H7 (cell line): ENCODE measurements around the gene C19orf12. TPM values are rescaled to one million over a fixed set of nuclear protein-coding genes. Genes with fewer than 3 reads are reported as not detected.

Experiments
- DNase-seq: peaks from one replicate; pipeline ENCODE4 v3.0.0; 2012
- H3K27me3 ChIP-seq: 2 replicates; pipeline ENCODE4 v1.6.0; 2011; ENCODE audit warnings: mild to moderate bottlenecking, low read length; ENCODE audit not compliant: control insufficient read depth, insufficient read depth
- H3K36me3 ChIP-seq: replicated peaks from 2 replicates; pipeline ENCODE4 v1.5.1; 2011; ENCODE audit warnings: low read length; ENCODE audit not compliant: control insufficient read depth, insufficient read depth
- H3K4me3 ChIP-seq: 2 replicates; pipeline ENCODE4 v1.5.1; 2011; ENCODE audit warnings: low read depth, mild to moderate bottlenecking, control low read depth, low read length, moderate library complexity; ENCODE audit not compliant: insufficient read depth
- total RNA-seq: library from RNA; depleted of rRNA; stranded (reverse); fragments of >200 nt; shearing (Covaris generic); gene quantifications from 2 replicates; pipeline ENCODE4 v1.2.3, GENCODE V29; 2014

The C19orf12 gene
- total RNA-seq, 1 experiment from 2014 or later: 24.0 TPM

DNA sequence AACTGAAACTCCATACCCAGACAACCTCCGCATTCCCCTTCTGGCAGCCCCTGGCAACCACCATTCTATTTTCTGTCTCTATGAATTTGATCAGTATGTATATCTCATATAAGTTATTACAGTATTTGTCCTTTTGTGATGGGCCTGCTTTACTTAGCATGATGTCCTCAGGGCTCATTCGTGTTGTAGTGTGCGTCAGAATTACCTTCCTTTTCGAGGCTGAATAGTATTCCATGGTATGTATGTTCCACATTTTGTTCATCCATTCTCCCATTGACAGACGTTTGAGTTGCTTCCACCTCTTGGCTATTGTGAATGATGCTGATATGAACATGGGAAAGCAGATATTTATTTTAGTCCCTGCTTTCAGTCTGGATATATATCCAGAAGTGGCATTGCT is 44.8 kb downstream of the C19orf12 start:
- no peak for DNase-seq
- Histone ChIP-seq H3K36me3 (peaks cover 5% of the 10 kb centered on the region), H3K4me3 (no peak overlapping the region), H3K27me3 (peaks cover 2% of the 10 kb centered on the region; the same call in 1 of the 2 replicates)

DNA sequence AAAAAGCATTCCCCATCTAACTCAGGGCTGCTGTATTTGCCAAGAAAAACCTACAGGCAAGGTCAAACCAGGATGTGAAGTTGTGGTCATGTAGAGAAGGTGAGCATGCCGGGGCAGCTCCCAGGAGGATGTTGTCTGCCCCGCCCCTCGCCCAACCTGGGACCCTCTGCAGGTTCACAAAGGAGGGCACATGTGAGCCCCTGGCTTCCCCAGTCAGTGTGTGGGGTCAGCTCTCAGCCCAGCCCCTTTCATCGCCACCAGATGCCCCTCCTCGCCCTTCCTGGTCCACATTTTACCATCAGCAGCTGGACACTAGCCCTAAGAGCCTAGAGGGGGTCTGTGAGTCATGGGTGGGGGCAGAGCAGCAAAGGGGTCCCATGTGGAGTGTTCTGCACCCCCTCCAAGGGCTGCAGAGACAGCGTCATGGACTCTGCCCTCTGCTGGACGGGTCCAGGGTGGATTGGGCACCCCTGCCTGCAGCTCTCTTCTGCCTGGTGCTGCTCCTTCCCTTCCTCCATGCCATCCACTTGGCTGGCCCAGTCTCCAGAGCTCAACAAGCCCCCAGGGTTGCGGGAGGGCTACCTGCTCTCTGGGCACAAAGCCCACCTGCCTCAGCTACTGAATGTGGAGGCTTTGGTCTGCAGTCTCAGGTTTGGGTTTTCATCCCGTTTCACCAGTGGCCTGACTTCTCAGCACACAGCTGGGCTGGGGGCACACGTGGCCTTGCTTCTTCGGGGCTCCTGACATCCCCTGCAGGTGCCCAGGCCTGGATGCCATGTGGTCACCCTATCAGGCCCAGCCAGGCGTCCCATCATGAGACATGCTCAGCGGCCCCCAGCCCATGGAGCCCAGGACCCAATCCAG is 46.1 kb downstream of the C19orf12 start:
- H3K36me3 ChIP-seq: no peaks in the 10 kb centered on the region; the same call in 1 of the 2 replicates
- H3K27me3 ChIP-seq: peaks cover 2% of the 10 kb centered on the region; the same call in 1 of the 2 replicates
- H3K4me3 ChIP-seq: no peak overlapping the region
- DNase-seq: peak; percentile 77

DNA sequence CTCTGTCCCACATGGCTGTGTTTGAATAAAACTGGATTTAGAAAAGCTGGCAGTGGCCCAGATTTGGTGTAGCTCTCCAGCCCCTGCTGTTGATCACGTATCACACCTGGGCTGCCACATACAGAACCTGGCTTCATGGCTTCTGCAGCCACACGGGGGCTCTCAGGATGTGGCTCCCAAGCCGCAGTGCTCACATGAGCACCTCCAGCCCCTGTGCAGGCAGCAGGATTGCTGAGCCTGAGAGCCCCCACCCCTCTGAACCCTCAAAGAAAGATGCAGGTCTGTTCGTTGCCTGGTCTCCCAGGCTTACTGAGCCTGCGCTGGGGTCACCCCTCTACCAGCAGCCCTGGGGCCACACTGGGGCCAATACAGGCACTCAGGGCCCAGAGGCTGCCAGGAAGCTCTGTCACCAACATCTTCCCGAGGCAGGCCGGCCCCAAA is 47.1 kb downstream of the C19orf12 start:
- H3K27me3 ChIP-seq: peaks cover 2% of the 10 kb centered on the region; the same call in 1 of the 2 replicates
- peak; percentile 33 for DNase-seq

DNA sequence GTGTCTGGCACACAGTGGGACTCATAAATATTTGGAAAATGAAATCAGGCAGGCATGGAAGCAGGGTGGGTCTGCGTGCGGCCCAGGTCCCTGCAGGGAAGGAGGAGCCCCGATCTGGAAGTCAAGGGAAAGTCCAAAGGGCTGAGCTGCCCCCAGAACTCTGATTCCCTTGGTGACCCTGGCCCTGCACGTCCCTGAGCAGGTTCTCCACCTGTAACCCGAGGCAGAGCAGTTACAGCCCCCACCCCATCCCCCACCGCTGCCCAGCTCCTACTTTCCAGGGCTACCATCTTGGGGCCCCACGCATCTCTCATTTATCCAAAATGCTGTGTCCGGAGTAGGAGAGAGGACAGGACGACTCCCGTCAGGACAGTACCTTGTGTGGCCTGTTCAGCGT is 47.7 kb downstream of the C19orf12 start:
- peak; percentile 28 for DNase-seq
- peaks cover 2% of the 10 kb centered on the region; the same call in 1 of the 2 replicates for H3K27me3 ChIP-seq
- no peak overlapping the region for H3K4me3 ChIP-seq
- no peaks in the 10 kb centered on the region for H3K36me3 ChIP-seq

More for the DNA sequence above, 47.1 kb downstream of the C19orf12 start:
- Histone ChIP-seq H3K36me3 (no peaks in the 10 kb centered on the region), H3K4me3 (no peak overlapping the region)

DNA sequence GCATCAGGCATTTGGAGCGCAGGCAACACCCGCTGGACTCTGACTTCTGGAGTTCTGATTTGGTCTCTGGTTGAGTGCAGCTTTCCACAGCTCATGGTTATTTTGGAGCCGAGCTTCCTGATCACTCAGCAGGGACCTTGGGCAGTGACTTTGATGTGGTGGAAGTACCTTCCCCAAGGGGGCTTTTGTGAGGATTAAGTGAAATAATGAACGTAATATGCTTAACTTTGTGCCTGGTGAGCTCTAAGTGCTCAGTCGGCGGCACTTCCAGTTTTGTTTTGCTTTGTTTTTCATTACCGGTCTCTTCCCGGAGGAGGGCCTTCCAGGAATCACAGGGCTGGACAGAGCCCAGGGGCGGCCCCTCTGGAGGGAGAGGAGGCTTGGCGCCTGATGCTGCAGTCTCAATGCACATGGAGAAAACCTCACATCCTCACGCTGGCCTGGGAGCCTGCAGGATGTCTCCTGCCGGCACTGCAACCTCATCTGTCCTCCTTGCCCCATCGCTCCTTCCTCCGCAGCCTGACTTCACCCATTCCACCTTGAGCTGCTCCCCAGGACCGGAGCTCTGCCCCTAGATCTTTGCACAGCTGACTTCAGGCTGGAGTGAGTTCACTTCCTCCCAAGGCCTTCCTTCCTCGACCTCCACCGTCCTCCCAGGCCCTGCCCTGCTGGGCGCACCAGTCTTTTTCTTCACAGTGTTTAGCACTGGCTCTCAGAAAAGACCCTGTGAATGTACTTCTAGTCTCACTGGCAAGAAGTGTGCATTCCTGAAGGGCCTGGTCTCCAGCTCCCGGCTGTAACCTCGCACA is 48.3 kb downstream of the C19orf12 start:
- peaks cover 2% of the 10 kb centered on the region; the same call in 1 of the 2 replicates for H3K27me3 ChIP-seq
- no peaks in the 10 kb centered on the region for H3K36me3 ChIP-seq
- peak overlapping the region; percentile 83 for H3K4me3 ChIP-seq
- peak; percentile 84 for DNase-seq

DNA sequence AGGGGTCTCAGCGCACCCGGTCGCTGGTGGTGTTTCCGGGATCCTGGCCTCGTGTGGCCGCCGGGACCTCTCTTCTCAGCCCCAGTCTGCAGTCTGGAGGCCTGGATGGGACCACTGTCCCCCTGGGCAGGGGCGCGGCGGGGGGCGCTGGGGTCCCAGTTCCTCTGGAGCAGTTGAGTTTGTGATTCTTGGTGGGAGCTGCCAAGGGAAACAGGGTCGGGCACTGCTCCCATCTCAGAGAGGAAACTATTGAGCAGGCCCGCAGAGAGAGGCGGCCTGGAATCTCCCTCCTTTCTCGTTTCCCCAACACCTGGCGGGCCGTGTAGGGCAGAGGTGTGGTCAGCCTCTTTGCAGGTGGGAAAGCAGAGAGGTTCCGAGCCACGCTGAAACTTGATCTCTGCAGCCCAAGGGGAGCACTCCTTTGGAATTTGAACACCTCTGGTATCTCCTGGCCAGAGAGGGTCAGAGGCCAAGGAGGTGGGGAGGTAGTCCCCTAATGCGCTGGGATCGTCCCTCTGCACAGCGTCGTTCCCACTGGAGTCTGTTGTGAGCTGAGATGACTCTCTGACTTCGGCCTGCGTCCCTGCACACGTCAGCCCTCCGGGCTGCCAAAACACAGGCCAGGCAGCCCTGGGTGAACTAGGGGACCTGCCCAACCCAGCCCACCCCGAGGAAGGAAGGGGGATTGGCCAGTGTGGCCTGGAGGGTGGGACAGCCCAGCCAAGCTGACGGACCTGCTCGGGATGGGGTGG is 49.1 kb downstream of the C19orf12 start:
- peak; percentile 87 for DNase-seq
- peaks cover 2% of the 10 kb centered on the region; the same call in 1 of the 2 replicates for H3K27me3 ChIP-seq

DNA sequence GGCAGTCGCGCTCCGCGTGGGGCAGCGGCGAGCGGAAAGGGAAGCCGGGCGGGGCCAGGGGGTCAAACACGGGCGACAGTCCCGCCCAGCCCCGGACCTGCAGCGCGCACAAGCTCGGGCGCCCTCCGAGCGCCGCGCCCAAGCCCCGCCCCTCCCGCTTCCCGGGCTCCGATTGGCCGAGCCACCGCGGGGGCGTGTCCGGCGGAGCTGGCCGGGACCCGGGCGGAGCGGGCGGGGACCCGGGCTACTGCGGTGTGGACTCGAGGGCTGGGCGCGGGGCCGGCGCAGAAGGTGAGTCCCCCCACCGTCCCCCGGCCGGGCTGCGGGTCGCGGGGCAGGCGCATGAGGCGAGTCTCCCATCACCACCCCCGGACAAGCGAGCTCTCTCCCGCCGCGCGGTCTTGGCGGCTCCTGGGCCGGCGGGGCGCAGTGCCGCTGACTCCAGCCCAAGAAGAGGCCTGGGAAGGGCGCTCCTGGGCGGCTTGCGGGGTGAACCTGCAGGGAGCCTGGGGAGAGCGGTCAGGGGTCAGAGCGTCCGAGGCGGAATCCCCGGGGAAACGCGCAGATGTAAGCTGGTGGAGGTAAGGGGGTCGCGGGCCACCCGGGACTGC is 49.7 kb downstream of the C19orf12 start, which contains the start of gene PLEKHF1:
TSS of gene PLEKHF1 (plus strand) at position 247 of the 611 bp plus-strand sequence. CDS start 8,379 bp downstream, outside the sequence.
- peaks cover 2% of the 10 kb centered on the region; the same call in 1 of the 2 replicates for H3K27me3 ChIP-seq
- peak within 1 kb of the TSS; percentile 83 for H3K4me3 ChIP-seq
- DNase-seq: peak; percentile 99
- H3K36me3 ChIP-seq: no peaks in the 10 kb centered on the region

More for the DNA sequence above, 49.1 kb downstream of the C19orf12 start:
- Histone ChIP-seq H3K4me3 (peak overlapping the region; percentile 83), H3K36me3 (no peaks in the 10 kb centered on the region)

DNA sequence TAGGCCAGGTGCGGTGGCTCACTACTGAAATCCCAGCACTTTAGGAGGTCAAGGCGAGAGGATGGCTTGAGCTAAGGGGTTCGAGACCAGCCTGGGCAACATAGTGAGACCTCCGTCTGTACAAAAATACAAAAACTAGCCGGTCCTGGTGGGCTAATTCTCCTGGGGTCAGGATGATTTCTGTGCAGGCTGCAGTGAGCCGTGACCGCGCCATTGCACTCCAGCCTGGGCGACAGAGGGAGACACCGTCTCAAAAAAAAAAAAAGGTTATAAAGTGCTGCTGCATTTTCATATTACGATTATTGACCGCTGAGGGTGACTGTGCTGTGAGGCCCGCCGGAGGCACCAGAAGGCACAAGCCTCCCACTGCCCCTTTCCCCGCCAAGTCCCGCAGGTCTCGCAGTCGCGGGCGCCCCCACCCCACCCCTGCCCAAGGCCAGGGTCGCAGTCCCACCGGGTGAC is 50.3 kb downstream of the C19orf12 start:
- Histone ChIP-seq H3K27me3 (peaks cover 2% of the 10 kb centered on the region; the same call in 1 of the 2 replicates), H3K4me3 (peak overlapping the region; percentile 54), H3K36me3 (no peaks in the 10 kb centered on the region)
- DNase-seq: no peak

DNA sequence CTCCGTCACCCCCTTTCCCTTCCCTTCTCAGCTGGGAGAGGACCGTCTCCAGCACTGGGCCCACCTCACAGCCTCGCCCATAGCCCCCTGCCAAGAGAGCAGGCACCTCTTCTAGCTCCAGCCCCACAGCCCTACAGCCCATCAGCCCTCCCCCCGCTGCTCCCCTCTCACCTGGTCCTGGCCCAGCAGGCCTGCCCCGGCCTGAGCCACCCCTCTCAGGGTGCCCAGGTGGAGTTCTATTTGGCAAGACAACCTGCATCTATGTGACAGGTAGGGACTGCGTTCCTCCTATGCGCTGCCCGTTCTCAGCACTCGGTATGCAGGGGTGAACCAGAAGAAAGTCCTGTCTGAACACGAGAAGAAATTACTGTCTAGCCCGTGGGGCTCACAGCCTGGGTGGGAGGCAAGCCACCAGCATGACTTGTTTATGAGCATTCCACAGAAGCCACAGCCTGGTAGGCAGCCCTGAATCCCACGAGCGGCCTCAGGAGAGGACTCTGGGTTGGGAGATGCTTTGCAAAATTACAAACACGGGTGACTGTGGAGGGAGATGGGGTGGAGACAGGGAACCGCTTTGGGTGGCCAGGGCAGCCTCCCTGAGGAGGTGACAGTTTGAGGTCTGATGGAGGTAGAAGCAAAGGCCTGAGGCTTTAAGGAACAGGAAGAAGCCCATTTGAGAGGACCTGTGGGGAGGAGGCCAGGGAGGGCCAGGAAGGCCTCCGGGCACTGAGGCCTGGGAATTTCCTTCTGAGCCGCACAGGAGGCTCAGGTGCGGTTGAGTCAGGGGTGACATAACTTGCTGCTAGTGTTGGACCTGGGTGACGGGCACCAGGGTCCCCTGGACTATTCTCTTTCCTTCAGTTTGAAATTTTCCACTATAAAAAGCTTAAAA is 51.0 kb downstream of the C19orf12 start:
- DNase-seq: no peak
- Histone ChIP-seq H3K27me3 (peaks cover 2% of the 10 kb centered on the region; the same call in 1 of the 2 replicates), H3K36me3 (no peaks in the 10 kb centered on the region), H3K4me3 (no peak overlapping the region)

DNA sequence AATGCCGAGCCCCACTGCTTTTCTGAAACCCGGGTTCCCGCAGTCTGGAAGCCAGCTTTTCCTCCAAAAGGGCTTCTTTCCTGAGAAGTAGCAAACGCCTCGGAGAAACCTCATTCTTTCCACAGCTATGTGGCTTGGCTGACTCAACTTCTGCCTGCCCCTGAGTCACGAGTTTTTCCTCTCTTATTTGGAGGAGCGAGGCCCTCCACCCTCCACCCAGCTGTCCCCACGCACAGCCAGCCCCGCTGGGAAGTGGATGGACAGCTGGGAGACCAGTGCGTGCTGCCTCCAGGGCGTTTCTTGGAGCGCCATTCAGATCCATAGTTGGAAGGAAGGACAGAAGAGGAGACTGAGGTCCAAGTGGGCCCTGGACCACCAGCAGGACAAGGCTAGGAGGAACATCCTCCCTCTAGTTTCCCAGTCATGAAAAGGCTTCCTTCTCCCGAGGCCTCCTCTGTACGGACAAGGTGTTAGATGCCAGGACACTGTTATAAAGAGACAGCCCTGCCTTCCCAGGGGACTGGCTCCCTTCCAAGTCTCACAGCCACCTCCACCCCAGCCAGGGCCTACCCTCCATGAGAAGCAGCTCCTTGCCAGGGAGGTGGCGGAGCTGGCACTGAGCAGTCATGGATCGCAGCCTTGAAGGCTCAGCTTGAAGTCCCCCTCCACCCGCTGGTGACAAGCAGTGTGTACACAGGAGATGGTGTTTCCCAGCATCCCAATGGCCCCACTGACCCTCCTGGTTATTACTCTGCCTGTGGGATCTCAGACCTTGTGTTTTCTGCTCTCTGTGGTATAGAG is 52.3 kb downstream of the C19orf12 start:
- no peak overlapping the region for H3K4me3 ChIP-seq
- DNase-seq: peak; percentile 23
- H3K27me3 ChIP-seq: peaks cover 2% of the 10 kb centered on the region; the same call in 1 of the 2 replicates
- no peaks in the 10 kb centered on the region for H3K36me3 ChIP-seq

DNA sequence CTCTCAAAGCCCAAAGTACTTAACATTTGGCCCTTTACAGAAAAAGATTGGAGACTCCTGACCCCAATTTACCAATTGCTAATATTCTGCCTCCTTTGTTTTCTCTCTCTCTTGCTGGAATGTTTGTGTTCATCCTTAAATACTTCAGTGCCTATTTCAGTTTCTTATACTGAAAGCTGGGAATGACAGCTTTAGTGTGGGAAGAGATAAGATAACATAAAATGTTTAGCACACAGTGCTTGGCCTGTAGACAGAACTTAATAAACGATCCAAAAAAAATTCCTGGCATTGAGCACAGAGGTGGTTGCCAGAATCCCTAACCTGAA is 52.8 kb downstream of the C19orf12 start:
- DNase-seq: no peak
- H3K4me3 ChIP-seq: no peak overlapping the region
- H3K36me3 ChIP-seq: no peaks in the 10 kb centered on the region
- H3K27me3 ChIP-seq: peaks cover 2% of the 10 kb centered on the region; the same call in 1 of the 2 replicates

DNA sequence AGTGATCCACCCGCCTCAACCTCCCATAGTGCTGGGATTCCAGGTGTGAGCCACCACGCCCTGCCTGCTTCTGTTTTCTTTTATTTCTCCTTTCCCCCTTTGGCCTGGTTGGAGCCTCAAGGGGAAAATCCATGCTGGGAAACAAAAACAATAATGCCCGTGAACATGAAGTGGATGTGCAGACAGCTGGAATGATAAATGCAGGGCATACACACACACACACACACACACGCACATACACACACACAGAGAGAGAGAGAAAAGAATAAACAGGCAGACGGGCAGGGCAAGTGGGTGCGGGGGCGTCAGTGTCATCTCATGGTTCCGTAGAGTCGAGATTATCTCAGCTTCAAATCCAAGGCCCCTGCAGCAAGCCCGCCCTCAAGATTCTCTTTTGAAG is 54.2 kb downstream of the C19orf12 start:
- Histone ChIP-seq H3K4me3 (no peak overlapping the region), H3K27me3 (peaks cover 2% of the 10 kb centered on the region; the same call in 1 of the 2 replicates), H3K36me3 (no peaks in the 10 kb centered on the region)
- DNase-seq: no peak
